Activated CD4-positive, alpha-beta T cell treated with anti-CD3 and anti-CD28 coated beads, Interleukin-2, amount 50 U/mL, for 16 hours (primary cell): Measurements from ENCODE around the gene FPGS.
A peak's percentile ranks its signal among the peaks of the same experiment; 100 is the strongest.

Experiments
- DNase-seq: peaks from one replicate; pipeline ENCODE4 v3.0.0-alpha.2; 2020

FPGS gene

GRCh38 chr9:127790094-127790855 is 12.4 kb upstream of the FPGS start:
- DNase-seq, result no peak

- no peak for DNase-seq
Measured at GRCh38 chr9:127791085-127791484, 11.6 kb upstream of the FPGS start.

GRCh38 chr9:127792417-127793031 is 10.2 kb upstream of the FPGS start:
- no peak for DNase-seq

GRCh38 chr9:127793093-127793708 is 9.5 kb upstream of the FPGS start:
- no peak for DNase-seq

- DNase-seq, result no peak
Measured at GRCh38 chr9:127794001-127794791, 8.5 kb upstream of the FPGS start.

- no peak for DNase-seq
Measured at GRCh38 chr9:127796225-127796813, 6.4 kb upstream of the FPGS start.

- DNase-seq, result no peak
Measured at GRCh38 chr9:127796852-127797370, 5.8 kb upstream of the FPGS start.

GRCh38 chr9:127801955-127802575 is 617 bp upstream of the FPGS start:
- no peak for DNase-seq

GRCh38 chr9:127803507-127804352 is 1.0 kb downstream of the FPGS start:
- peak; percentile 33 for DNase-seq

- no peak for DNase-seq
Measured at GRCh38 chr9:127805620-127806019, 2.9 kb downstream of the FPGS start.

GRCh38 chr9:127806871-127807270 is 4.2 kb downstream of the FPGS start:
- DNase-seq, result no peak

GRCh38 chr9:127808347-127809001 is 5.8 kb downstream of the FPGS start:
- DNase-seq, result no peak

GRCh38 chr9:127809002-127809539 is 6.4 kb downstream of the FPGS start:
- DNase-seq, result no peak

GRCh38 chr9:127809540-127810377 is 7.1 kb downstream of the FPGS start:
- no peak for DNase-seq

GRCh38 chr9:127810378-127811187 is 7.9 kb downstream of the FPGS start:
- DNase-seq, result no peak

GRCh38 chr9:127812011-127812410 is 9.3 kb downstream of the FPGS start:
- DNase-seq, result no peak

GRCh38 chr9:127812936-127813675 is 10.4 kb downstream of the FPGS start:
- DNase-seq, result no peak
